NCI-H510A (cell line): Measurements from ENCODE around the gene CYBB.
"Not testable (repeated sequence)": the region's sequence is repeated elsewhere in the genome, so short reads cannot be mapped to it uniquely, and the experiment has no call there.

Source experiments
- DNase-seq: peaks from one replicate; lab custom pipeline; 2025; lab: John Stamatoyannopoulos, UW

The CYBB gene

DNA sequence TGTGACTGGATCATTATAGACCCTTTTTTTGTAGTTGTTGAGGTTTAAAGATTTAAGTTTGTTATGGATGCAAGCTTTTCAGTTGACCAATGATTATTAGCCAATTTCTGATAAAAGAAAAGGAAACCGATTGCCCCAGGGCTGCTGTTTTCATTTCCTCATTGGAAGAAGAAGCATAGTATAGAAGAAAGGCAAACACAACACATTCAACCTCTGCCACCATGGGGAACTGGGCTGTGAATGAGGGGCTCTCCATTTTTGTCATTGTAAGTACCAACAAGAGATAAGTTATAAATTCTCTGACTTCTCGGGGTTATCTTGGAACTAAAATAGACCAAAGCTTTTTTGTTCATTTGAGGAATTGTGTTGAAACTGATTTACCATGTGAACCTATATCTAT lies at the start of gene CYBB:
CYBB (plus strand) TSS at position 203 of the 400 bp plus-strand sequence; CDS start at position 222, 19 bp downstream.
- DNase-seq, result no peak

DNA sequence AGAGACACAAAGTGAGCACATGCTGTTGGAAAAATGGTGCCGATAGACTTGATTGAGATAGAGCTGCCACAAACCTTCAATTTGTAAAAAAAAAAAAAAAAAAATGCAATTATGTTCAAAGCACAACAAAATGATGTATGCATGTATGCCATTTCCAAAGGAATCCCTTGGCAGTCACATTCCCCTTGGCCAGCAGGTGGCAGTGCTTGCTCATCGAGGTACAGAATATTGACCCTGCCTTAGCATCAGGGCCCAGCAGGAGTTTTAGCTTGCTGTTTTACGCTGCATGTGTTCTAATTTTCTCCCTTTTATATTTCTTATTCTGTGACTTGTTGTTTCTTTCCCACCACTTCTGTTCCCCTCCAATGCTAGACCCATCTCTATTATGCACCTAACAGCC lies 34.5 kb upstream of the CYBB start:
- peak; percentile 3 for DNase-seq

DNA sequence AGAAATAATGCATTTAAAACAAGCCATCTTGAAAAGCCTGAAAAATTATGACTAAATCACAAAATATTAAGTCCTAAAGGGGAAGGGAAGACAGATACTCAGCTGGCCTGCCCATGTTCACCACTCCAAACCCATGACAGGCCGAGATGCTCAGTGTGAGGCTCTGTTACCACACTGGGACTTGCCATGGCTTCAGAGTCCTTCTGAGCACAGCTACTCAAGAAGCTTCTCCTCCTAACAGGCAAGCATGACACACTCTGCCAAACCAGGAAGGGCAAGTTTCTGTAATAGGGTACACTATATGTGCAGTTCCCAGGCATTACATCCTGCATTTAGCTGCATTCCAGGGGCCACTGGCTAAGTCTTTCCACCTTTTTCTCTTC lies 34.0 kb upstream of the CYBB start:
- DNase-seq, result no peak

DNA sequence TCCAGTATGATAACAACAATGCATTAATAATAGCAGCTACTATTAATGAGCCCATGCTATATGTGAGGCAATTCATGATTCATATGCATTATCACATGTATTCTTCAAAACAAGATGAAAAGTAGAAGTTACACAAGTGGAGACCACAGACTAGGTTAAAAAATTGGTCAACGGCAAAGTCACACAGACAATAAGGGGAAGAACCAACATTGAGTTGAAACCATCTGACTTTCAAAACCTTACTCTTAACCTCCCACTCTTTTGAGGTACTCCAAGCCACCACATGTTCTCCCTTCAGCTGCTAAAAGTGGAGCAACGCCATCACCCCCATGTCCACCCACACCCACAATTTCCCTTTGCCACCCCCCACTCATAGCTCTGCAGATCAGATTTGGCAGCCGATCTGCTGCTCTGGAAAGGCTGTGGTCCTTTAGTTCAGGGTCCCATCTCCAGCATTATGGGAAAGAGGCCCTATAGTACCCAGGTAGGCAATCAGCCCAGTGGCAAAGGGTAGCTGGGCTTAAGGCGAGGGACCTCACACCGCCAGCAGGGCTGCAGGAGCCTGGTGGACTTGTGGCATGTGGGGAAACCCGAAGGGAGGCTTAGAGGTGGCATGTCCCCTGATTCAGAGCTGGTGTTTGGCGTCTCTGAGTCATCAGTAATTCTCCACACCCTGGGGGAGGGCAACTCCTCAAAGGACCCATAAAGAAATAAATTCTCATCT lies 33.5 kb upstream of the CYBB start:
- DNase-seq, result no peak

DNA sequence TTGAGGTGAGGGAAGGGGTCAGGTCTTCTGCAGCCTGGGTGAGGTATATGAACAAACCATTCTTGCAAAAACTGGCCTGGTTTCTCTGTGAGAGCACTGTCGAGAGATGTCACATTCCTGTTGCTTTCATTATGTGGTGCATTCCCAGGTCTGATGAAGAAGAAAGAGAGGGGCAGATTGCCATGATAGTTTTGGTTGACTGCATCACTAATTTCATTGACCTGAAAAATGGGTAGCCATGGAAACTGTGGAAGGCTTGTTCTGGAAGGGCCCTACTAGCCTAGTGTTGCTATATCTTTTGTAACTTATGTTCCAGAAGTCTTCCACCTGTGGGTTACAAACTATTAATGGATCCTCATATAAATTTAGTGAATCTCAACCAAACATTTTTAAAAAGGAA lies 32.9 kb upstream of the CYBB start:
- DNase-seq, result no peak

DNA sequence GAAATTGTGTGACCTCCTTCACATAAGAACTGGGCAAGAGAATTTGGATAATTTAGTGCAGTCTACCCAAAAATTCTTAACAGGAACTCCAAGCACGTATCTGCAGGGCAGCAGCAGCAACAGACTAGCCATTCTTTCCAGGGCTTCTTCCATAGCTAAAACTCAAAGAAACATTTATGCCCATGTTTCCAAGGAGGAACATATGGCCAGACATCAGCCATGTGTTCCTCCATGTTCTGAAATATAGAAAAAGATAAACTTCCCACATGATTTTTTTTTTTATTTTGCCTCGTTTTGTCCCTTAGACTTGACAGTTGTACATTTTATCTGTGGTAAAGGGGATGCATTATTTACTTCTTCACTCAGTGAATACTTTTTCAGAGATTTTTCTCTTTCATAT lies 27.6 kb upstream of the CYBB start:
- DNase-seq, result no peak

DNA sequence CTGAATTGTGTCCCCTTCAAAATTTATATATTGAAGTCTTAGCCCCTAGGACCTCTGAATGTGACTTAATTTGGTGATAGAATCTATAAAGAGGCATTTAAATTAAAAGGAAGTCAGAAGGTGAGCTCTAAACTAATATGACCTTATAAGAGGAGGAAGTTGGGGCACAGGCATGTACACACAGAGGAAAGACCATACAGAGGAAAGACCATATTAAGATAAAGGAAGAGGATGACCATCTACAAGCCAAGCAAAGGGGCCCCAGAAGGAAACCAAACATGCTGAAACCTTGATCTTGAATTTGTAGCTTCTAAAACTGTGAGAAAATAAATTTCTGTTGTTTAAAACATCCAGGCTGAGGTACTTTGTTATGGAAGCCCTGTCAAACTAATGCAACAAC lies 26.9 kb upstream of the CYBB start:
- DNase-seq, result no peak

DNA sequence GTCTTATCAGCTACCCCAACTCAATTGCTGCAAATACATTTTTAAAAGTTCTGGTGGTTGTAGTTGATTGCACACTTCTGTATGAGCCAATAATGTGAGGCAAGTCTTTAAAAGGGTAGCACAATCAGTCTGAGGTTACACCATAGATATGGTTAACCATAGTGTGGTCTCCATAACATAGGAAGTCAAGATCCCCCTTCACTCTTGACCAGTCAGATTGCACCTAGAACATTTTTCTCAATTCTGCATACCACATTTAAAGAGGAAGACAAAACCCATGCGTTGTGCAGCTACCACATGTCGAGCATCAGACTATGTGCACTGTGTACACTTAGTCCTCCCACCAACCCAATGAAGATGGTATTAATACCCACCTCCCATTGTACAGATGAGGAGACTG lies 26.5 kb upstream of the CYBB start:
- no peak for DNase-seq

DNA sequence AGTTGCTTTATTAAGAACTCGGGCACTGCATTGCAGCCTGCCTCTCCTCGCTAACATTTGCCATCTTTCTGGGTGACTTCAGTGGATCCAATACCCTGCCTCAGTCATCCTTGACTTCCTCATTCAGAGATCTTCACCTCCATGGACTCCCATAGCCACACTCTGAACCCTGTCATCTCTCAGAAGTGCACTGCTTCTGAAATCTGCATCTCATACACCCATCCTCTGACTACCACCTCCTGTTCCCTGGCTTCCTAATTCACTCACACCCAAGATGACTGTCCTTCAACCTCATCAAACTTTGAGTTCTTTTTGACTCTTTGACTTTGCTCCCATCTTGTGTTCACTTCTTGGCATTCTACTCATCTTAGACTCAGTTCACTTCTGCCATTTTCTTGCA lies 25.3 kb upstream of the CYBB start:
- DNase-seq, result no peak

DNA sequence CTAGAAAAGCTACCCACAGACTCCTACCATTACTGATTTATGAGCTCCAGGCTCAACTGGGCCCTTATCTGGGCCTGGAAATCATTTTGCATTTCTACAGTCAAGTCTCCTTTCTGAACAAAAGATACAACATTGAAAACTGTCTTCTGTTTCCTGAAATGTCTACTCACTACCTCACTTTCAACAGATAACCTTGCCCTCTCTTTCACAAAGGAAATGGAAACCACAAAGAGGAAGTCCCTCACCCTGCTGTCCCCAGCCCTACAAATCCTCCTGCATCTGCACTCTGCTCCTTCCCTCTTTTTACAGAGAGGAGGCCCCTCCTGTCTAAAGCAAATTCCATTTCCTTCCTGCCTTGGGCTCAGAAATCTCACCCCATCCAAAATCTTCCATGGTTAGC lies 24.8 kb upstream of the CYBB start:
- no peak for DNase-seq

DNA sequence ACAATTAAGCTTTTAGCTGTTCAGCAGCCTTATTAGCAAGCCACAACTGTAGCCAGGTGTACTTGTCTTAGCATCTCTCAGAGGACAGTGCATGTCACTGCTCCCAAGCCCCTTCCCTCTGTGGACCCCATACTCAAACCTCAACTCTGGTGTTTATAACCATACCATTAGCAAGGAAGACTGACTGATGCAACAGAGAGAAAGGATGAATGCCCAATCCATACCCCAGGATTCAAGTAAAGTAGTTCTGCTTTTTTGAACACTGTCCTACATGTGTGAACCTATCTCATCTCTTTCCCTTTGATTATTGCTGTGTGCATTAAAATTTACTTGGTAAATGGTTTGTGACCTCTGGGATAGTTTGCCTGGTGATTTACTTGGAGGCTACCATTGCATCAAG lies 22.8 kb upstream of the CYBB start:
- DNase-seq, result no peak

DNA sequence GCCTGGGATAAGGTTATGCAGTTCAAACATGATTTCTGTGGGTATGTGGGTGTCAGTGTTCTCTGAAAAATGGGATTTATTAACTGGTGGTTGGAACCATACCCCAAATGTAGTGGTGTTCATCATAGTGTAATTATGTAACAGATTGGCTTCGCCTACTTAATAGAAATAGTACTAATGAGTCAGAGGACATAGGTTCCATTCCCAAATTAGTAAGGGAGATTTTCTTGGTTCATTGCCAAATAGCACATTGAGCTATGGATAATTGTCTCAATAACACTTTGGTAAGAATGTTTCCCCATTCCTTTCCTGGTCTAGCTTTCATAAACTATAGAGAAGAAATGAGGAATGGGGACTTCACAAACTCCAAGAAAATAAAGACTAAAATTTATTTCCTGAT lies 20.5 kb upstream of the CYBB start:
- DNase-seq, result no peak

DNA sequence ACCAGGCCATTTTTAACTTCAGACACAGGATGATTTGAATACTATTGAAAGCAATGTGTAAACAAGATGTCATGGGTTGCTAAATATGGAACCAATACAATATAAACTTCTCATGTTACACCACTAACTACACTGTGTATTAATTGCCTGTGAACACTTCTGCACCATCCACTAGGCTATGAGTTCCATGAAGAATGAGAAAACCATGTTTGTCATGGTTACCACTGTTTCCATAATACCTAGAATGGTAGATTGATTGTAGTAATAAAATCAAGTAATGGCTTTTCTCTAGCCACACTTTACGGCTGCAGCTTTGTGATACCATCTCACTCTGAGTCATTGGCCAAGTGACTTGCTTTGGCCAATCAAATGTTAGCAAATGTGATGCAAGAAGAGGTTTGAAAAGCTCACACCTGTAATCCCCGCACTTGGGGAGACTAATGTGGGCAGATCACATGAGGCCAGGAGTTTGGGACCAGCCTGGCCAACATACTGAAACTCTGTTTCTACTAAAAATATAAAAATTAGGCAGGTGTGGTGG lies 19.9 kb upstream of the CYBB start:
- DNase-seq, result no peak

DNA sequence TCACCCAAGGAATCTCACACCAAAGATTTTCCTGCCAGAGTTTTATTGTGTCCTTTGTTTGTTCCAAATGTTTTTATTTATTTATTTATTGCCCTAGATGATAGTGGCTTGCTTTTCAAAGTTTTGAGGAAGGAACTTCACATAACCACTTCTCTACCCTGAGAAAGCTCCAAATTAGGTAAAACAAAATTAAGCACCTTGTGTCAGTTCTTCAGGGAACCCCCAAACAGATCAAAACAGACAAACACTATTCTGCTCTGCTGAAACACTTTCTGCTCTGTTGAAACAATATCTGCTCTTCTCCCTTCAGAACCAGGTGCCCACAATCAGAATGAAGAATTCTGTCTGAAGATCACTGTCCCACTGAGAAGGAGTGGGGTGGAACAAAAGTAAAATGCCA lies 16.5 kb upstream of the CYBB start:
- DNase-seq, result no peak

DNA sequence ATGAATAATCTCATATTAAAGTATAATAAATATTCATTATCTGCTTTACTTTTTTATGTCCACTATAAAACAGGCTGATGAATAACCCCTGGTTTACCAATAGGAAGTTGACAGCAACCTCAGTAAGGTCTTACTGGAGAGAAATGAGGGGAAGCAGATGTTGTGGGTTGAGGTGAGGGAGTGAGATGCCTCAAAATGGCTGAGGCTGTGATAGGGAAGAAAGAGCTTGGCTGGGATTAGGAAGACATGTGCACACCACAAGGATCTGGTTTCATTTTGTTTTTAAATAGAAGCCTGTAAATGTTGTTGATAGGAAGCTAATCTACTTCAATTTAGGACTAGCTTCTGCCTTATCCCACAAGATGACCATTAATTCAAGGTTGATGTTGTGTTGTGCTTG lies 14.4 kb upstream of the CYBB start:
- no peak for DNase-seq

DNA sequence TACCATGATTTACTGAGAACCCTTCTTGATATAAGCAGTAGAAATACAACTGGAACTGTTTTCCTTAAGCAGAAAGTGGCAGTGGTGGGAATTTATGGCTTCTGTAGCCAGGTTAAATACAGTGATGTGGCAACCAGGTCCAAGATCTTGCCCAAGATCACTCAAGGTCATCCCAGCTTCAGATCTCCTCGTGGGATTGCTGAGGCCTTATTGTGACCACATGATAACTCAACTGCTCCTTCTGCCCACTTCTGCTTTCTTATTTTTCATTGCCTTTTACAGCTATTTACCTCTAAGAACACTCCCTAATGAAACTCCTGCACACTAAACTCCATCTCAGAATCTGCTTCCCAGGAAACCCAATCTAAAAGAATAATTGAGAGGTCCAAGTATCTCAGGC lies 12.4 kb upstream of the CYBB start:
- DNase-seq, result no peak

DNA sequence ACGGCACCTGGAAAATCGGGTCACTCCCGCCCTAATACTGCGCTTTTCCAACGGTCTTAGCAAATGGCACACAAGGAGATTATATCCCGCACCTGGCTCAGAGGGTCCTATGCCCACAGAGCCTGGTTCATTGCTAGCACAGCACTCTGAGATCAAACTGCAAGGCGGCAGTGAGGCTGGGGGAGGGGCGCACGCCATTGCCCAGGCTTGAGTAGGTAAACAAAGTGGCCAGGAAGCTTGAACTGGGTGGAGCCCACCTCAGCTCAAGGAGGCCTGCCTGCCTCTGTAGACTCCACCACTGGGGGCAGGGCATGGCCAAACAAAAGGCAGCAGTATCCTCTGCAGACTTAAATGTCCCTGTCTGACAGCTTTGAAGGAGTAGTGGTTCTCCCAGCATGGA lies 11.0 kb upstream of the CYBB start:
- not testable (repeated sequence) for DNase-seq

DNA sequence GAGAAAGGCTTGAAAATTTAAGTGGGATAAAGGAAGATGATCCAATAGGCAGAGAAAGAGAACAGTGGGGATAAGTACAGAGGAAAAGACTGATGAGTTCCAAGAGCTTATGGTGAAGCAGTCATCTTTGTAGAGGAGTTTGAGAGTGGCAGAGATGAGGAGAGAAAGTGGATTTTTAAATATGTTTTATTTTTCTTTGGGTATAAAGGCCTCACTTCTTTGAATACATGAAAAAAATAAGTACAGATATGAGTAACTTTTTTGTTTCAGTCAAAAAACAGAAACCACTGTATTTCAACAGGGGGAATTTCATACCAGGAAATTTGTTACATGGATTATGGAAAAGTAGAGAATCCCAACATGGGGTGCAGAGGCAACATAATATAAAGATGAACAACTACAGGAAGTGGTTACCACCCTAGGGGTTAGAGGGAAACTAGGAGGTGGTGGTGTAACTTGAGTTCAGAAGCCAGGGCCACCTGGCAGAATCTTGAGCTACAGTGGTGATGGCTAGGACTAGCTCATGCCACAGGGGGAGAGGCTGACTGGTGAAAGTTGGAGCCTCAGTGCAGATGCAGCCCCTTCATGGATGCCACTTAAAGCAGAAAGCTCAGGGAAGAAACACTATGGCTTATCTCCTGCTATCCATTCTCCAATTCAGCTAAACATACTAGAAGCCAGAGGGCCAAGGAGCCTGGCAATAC lies 3.4 kb upstream of the CYBB start:
- no peak for DNase-seq

DNA sequence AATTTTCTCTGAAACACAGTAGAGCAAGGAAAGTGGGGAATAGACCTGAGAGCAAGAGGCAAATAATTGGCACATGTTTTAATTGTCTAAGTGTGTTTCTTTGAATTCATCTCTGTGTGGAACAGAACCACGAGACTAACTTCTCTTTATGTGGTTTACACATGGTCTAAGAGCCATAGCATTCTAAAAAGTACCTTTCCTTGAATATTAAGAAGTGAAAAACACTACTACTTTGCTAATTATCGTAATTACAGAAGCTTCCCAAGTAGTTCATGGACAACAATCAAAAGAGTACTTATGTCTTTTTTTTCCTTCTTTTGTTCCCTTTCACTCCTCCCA lies 2.9 kb upstream of the CYBB start:
- no peak for DNase-seq

DNA sequence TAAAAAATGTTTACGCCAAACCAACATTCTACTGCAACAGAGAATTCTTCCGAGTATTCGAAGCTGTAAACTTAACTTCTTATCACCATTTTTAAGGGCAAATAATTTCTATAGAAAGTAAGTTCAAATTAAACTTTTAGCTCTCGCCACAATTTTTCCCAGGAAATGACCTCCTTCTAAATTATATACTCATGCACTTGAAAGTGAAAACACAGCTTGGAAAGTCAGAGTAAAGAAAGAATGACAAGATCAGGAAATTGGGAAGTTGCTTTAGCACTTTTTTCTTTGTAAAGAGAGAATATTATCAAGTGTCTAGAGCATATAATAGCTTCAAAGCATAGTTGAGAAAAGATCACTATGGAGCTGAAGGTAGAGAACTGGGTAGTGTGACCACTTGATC lies 1.2 kb downstream of the CYBB start:
- DNase-seq, result no peak

DNA sequence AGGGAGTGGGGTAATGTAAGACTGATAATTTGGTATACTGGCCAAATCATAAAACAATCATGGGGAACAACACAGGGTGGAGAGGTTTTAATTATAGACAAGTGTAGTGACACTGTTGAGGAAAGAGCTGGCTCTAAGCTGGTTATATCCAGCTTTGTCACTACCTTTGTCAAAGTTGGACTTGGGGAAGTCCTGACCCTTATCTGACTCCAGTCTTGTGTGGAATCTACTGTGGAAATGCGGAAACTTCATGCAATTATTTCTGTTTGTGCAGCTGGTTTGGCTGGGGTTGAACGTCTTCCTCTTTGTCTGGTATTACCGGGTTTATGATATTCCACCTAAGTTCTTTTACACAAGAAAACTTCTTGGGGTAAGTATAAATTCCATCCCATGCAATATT lies 2.0 kb downstream of the CYBB start:
- no peak for DNase-seq

DNA sequence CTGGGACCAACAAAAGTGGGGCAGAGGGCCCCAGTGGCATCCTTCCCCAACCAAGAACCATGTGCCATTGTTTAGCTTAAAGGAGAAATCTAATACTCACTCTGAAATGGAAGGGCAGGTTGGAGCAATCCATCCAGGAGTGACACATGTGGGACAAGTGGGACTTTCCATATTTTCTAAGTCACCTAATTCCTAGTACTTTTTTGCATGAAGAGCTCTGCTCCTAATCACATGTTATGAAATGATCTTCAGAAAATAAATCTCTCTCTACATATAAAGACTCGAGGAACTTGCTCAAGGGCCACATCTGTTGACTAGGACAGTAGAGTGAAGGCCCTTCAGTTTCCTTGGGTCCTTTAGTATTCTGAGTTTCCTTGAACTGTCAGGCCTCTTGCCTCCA lies 2.5 kb downstream of the CYBB start:
- DNase-seq, result no peak

DNA sequence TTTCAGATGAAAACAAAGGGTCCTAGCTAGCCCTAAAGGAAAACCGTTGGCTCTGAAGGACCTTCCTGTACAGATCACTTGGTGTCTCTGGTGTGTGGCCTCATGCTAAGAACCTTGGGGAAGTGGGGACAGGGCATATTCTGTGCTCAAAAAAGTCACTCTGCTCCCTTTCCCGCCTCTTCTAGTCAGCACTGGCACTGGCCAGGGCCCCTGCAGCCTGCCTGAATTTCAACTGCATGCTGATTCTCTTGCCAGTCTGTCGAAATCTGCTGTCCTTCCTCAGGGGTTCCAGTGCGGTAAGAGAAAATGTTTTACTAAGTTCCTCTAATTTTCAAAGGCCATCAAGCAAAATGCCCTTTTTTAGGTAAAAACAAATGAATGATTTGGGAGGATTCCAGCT lies 3.4 kb downstream of the CYBB start:
- no peak for DNase-seq

DNA sequence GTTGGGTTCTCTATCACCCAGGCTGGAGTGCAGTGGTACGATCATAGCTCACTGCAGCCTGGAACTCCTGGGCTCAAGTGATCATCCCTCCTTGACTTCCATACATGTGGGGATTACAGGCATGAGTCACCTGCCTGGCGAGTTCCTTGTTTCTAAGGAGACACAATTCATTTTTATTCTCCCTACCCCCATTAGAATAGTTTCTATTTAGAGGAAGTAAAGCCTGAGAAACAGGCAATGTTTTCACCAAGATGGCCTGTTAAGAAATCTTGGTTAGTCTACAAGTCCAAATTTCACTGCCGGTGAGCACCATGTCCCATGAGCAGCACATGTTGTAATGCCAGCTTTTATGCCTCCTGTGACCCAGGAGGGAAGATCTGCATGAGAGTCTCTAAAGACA lies 5.7 kb downstream of the CYBB start:
- DNase-seq, result no peak
